ENCODE measurements around the gene ERN2.

DNA sequence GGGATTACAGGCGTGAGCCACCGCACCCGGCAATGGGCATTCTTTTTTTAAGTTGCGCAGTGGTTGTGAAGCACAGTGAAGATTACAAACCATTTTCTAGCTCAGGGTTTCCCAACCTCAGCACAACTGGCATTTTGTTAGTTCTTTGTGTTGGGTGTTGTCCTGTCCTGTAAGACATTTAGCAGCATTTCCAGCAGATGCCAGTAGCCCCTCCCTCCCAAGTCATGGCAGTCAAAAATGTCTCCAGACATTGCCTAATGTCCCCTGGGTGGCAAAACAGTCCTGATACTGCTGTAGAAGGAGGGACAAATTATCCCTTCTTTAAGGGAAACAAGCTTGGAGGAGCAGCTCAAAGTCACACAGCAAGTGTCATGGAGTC is 18.8 kb downstream of the ERN2 start:
- no peak for TF ChIP-seq POLR2A (IDR thresholded peaks at IDR 0.05; ENCODE audit: low read depth, low read length)
- no peak for TF ChIP-seq POLR2AphosphoS5 (IDR thresholded peaks at IDR 0.05; ENCODE audit: low read depth, low read length)
